RWPE1 (cell line): ENCODE data around the gene PATJ.
"Not testable (repeated sequence)": the region's sequence is repeated elsewhere in the genome, so short reads cannot be mapped to it uniquely, and the experiment has no call there.

Experiments used
- CTCF ChIA-PET: fragments of 350-600 bp; sonication (Branson Sonifier 250); formaldehyde crosslinking; extraction: SDS; loops from one replicate; lab custom pipeline; 2021; lab: Yijun Ruan, JAX
- POLR2A ChIA-PET: fragments of 400-600 bp; formaldehyde crosslinking; extraction: SDS; loops from one replicate; lab custom pipeline; 2020; ENCODE audit warnings: antibody characterized with exemption; ENCODE audit not compliant: low non-redundant PET; lab: Yijun Ruan, JAX
- DNase-seq: peaks from one replicate; pipeline ENCODE4 v3.0.0; 2012; ENCODE audit warnings: low spot score
- H3K27ac ChIP-seq: fragments of 450-650 bp; 2 replicates; pipeline ENCODE4 v1.5.1; 2017
- TF ChIP-seq, protein P1 (sequence below): fragments of 450-650 bp; conservative IDR thresholded peaks from 2 replicates; pipeline ENCODE4 v1.5.1; 2017; ENCODE audit warnings: low read depth, mild to moderate bottlenecking

Gene PATJ

GRCh38 chr1:62218604-62219003, 476.3 kb downstream of the PATJ start:
- no peak overlapping the region for H3K27ac ChIP-seq
- DNase-seq, result no peak
- TF ChIP-seq, protein P1, sequence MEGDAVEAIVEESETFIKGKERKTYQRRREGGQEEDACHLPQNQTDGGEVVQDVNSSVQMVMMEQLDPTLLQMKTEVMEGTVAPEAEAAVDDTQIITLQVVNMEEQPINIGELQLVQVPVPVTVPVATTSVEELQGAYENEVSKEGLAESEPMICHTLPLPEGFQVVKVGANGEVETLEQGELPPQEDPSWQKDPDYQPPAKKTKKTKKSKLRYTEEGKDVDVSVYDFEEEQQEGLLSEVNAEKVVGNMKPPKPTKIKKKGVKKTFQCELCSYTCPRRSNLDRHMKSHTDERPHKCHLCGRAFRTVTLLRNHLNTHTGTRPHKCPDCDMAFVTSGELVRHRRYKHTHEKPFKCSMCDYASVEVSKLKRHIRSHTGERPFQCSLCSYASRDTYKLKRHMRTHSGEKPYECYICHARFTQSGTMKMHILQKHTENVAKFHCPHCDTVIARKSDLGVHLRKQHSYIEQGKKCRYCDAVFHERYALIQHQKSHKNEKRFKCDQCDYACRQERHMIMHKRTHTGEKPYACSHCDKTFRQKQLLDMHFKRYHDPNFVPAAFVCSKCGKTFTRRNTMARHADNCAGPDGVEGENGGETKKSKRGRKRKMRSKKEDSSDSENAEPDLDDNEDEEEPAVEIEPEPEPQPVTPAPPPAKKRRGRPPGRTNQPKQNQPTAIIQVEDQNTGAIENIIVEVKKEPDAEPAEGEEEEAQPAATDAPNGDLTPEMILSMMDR, result no peak
- ChIA-PET POLR2A (no interaction called here), CTCF (interaction anchor here (0.6 kb wide), 1 partner anchor 184 kb away, joined by 3 read pairs; no protein-coding TSS in a partner anchor)

DNA sequence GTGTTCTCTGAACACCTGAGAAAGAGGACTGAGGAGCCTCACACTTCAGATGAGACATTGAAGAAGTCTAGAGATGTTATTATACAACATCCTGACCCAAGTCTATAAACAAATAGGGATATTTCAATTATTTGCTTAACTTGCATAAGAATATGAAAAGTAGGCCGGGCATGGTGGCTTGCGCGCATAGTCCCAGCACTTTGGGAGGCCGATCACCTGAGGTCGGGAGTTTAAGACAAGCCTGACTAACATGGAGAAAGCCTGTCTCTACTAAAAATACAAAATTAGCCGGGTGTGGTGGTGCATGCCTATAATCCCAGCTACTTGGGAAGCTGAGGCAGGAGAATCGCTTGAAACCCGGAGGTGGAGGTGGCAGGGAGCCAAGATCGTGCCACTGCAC, 478.2 kb downstream of the PATJ start:
- CTCF ChIA-PET, DNase-seq, H3K27ac ChIP-seq, POLR2A ChIA-PET: not testable (repeated sequence)

GRCh38 chr1:62221171-62221570, 478.9 kb downstream of the PATJ start:
- TF ChIP-seq, protein P1, result no peak
- ChIA-PET CTCF (no interaction called here), POLR2A (no interaction called here)
- no peak for DNase-seq
- H3K27ac ChIP-seq, result no peak overlapping the region

DNA sequence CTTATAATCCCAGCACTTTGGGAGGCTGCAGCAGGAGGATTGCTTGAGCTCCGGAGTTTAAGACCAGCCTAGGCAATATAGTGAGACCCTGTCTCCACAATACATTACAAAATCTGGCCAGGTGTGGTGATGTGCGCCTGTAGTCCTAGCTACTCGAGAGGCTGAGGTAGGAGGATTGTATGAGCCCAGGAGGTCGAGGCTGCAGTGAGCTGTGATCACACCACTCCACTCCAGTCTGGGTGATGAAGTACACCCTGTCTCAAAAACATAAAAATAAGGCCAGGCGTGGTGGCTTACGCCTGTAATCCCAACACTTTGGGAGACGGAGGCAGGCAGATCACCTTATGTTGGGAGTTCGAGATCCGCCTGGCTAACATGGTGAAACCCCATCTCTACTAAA, 480.0 kb downstream of the PATJ start:
- ChIA-PET POLR2A (no interaction called here), CTCF (interaction anchor here (0.6 kb wide), 1 partner anchor 187 kb away, joined by 3 read pairs; no protein-coding TSS in a partner anchor)
- TF ChIP-seq, protein P1, result no peak
- DNase-seq, result no peak
- H3K27ac ChIP-seq, result no peak overlapping the region

DNA sequence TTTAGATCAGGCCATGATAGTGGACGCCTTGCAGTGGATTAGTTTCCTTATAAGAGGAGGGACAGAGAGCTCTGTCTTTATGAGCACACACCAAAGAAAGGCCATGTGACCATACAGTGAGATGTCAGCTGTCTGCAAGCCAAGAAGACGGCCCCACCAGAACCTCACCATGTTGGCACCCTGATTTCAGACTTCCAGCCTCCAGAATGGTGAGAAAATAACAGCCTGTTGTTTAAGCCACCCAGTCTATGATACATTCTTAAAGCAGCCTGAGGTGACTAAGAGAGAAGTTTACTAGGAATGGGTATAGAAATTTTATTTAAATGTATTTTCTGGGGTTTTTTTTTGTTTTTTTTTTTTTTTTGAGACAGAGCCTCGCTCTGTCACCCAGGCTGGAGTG, 481.9 kb downstream of the PATJ start:
- ChIA-PET CTCF (no interaction called here), POLR2A (interaction anchor here (0.7 kb wide), 1 partner anchor 843 kb away, joined by 4 read pairs; no protein-coding TSS in a partner anchor)
- no peak for DNase-seq
- TF ChIP-seq, protein P1, result no peak
- no peak overlapping the region for H3K27ac ChIP-seq

DNA sequence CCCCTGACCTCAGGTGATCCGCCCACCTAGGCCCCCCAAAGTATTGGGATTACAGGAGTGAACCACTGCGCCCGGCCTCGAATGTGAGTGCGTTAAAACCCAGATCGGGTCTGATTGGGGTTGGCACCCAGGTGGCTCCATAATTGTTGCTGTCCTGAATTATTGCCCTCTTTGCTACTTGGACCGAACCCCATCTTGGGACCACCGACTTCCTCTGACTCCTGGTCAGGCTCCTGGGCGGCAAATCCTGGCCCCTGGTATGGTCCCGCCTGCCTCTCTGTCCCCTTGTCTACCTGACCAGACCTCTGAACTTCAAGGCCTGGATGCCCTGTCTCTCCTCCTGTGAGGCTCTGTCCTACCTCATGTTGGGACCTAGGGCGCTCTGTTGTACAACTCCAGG, 485.2 kb downstream of the PATJ start:
- CTCF ChIA-PET, result no interaction called here
- POLR2A ChIA-PET, result no interaction called here
- no peak overlapping the region; the same call in 1 of the 2 replicates for H3K27ac ChIP-seq
- no peak for DNase-seq
- TF ChIP-seq, protein P1, result no peak
